ENCODE measurements around the gene DDAH1.

GRCh38 chr1:85444381-85444780 is 20.6 kb downstream of the DDAH1 start:
- TF ChIP-seq, protein P1, sequence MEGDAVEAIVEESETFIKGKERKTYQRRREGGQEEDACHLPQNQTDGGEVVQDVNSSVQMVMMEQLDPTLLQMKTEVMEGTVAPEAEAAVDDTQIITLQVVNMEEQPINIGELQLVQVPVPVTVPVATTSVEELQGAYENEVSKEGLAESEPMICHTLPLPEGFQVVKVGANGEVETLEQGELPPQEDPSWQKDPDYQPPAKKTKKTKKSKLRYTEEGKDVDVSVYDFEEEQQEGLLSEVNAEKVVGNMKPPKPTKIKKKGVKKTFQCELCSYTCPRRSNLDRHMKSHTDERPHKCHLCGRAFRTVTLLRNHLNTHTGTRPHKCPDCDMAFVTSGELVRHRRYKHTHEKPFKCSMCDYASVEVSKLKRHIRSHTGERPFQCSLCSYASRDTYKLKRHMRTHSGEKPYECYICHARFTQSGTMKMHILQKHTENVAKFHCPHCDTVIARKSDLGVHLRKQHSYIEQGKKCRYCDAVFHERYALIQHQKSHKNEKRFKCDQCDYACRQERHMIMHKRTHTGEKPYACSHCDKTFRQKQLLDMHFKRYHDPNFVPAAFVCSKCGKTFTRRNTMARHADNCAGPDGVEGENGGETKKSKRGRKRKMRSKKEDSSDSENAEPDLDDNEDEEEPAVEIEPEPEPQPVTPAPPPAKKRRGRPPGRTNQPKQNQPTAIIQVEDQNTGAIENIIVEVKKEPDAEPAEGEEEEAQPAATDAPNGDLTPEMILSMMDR (IDR thresholded peaks at IDR 0.05): no peak
- no peak for TF ChIP-seq POLR2A (IDR thresholded peaks at IDR 0.05)

All from uterus (tissue), 2 donors.